Measurements from ENCODE around the gene EWSR1. TPM values are rescaled to one million over a fixed set of nuclear protein-coding genes. Genes with fewer than 3 reads are reported as not detected.
A peak's percentile ranks its signal among the peaks of the same experiment; 100 is the strongest.

EWSR1 gene
- total RNA-seq, 2 donors from 2014 or later = 109 to 175 TPM

DNA sequence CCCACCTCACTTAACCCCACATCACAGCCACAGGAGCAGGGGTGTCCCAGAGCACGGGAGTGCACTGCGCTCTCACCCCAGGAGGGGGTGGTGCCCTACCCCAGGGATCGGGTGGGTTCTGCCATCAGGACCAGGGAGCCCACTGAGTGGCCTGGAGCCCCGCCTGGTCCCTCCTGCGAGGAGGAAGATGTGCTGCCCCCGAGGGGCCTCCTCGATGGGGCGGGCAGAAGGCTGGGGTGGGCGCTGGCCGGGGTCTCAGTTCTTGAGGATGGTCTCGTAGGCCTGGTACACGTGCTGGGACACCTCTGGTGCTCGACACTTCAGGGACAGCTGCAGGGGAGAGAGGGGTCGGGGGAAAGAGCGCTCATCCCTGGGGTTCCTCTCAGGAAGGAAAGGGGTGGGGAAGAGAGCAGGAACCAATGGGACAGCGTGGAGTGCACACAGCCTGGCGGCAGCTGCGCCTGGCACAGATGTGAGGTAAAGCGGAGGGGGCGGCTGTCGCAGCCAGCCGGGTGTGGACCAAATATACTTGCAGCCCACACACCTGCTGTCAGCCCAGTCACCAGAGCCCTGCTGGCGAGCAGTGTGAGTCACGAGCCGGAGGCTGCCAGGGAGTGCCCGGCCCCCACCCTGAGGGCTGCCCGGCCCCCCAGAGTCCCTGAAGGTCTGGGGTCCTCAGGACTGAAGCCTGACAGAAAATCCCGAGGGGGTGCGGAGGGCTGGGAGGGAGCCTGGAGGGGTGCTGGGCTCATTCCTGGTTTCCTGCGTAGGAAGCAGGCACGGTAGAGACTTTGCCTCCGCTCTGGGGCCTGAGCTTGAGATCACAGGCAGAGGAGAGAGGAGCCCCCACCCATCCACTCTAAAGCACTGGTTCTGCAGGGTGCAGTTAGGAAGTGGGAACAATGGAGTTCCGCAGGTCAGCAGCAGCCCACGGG lies 60.8 kb downstream of the EWSR1 start:
- DNase-seq = peak; percentile 27
- peak in 1 of 2 donors; percentile 23 for ATAC-seq
- intact Hi-C loops (cut with DNase I) = no loop called here

DNA sequence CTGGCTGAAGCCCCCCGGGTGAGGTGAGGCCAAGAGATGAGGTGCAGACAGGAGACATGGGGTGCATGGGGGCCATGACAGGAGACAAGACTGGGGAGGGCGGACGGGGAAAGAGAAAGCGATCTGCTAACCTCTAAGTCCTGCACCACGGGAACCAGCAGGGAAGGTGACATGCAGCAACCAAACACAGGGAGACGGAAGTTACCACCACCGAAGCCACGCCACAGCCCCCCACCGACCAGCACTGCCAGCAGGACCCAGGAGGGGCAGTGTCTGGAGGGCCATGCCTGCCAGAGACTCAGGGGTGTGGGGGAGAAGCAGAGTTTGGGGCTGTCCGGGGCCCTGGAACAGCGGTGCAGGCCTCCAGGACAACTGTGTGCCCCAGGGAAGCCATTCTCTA lies 61.5 kb downstream of the EWSR1 start:
- intact Hi-C loops (cut with DNase I) = no loop called here
- DNase-seq (peak; percentile 13), ATAC-seq (no peak)

DNA sequence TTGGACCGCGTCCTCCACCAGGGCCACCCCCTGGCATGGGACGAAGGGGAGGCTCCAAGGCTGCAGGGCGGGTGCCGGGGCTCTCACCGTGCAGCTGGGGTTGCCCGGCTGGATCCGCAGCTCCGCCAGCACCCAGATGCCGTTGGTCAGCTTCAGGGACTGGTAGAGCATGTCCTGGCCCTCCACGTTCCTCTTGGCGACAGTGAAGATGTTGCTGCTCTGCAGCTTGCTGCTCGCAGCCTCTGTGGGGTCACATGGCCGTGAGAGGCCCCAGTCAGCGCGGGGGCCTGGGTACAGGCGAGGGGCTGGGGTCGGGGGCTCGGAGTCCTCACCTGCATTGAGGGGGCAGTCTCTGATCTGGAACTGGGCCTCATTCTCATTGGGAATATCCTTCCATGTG lies 62.2 kb downstream of the EWSR1 start:
- no peak for ATAC-seq
- intact Hi-C loops (cut with DNase I) = no loop called here
- no peak for DNase-seq

DNA sequence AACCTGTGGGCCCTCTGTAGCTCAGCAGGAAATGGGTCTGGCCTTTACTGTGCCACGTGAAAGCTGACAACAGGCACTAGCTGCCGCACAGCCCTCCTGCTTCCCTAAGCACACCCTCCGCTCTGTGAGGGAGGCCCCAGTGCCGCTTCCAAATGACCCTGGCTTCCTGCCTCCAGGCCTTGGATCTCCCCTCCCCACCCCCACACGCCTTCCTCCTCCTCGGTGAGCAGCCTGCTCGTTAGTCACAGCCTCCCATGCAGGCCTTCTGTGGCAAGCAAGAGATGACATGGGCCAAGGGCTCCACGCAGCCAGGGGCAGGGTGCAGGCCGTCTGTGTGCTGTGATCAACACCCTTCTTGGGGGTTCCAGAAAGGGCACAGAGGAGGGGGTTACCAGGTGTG lies 62.7 kb downstream of the EWSR1 start:
- DNase-seq (peak; percentile 71), ATAC-seq (peak; percentile 14 to 32)
- intact Hi-C loops (cut with DNase I) = no loop called here

DNA sequence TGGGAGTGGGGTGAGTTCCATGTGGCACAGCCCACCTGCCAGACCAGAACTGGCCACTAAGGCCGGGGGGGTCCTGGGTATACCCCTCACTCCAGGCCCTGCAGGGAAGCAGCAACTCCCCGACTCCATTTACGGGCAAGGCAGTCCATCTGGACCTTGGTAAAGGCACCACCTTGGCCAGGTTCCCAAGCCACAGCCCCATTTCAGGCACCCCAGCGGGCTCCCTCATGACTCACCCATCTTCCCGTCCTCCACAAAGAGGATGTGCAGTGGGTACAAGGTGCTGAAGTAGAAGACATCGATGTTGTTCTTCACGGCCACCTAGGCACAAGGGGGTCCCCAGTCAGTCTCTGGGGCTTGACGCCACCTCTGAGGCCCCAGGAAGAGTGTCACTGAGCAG lies 63.1 kb downstream of the EWSR1 start:
- DNase-seq = no peak
- ATAC-seq = no peak
- intact Hi-C loops (cut with DNase I) = no loop called here

DNA sequence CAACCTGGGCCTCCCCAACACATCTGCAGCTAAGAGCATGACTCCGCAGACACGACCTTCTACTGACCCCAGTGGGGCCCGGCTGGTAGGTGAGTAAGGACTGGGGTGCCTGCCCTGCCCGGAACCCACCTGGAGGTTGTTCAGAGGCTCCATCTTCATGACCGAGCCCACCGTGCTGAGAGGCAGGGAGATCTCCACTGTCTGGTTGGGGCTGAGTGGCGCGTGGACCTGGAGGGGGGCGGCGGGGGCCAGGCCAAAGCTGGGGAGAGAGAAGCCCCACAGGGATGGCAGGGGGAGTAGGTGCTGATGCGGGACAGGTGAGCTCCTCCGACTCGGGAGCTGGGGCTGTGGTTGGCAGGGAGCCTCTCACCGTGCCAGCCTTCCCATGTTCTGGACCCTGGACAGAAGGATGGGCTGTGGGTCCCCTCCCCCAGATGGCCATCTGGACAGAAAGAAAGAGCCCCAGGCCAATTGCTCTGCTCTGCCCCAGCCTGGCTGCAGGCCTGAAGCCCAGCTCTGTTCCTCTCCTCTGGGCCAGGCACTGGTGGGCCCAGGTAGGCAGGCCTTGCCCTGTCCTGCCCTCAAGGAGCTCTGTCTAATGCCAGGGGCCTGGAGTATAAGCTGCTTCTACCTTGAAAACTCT lies 63.7 kb downstream of the EWSR1 start:
- no peak for ATAC-seq
- intact Hi-C loops (cut with DNase I) = no loop called here
- no peak for DNase-seq

DNA sequence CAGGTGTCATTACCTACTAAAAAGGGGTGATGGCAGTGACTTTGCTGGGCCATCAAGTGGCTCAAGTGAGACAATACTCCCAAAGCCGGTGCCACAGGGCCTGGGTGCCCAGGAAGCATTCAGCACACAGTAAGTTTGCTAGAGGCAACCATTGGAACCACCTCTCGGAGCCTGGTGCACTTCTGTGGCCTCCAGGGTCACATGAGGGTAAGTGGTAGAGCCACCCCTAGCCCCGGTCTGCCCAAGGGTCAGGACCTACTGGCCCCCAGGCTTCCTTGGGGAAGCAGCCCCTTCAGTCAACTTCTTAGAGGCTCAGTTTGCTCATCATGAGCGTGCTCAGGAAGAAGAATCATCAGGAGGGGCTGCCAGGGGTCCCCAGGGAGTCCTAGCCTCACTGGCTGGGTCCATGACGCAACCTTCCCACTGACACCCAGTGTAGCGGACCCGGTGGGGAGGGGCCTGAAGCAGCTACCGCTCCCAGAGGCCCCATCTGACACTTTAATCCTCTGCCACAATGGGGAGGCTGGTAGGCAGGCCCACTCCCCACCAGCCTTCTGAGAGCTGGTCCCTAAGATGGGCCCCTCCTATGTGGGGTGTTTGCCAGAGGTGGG lies 64.9 kb downstream of the EWSR1 start:
- no peak for DNase-seq
- no peak for ATAC-seq
- intact Hi-C loops (cut with DNase I) = no loop called here

DNA sequence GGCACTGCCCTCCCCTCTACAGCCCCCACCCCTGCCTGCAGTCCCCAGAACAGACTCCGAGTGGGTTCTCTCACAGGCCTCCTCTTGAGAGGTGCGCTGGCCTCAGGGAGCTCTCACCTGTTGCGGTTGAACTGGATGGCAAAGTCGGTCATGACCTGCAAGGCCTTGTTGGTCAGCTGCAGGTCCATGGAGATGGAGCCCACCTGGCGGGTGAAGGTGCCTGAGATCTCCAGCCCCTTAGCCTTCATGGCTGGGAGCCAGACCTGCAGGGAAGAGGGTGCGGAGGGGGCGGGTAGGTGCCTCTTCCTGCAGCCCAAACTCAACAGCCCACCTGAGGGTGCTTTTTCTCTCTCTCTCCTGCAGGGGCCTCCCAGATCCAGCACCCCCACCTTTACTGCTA lies 66.1 kb downstream of the EWSR1 start:
- intact Hi-C loops (cut with DNase I) = no loop called here
- ATAC-seq (no peak), DNase-seq (no peak)

DNA sequence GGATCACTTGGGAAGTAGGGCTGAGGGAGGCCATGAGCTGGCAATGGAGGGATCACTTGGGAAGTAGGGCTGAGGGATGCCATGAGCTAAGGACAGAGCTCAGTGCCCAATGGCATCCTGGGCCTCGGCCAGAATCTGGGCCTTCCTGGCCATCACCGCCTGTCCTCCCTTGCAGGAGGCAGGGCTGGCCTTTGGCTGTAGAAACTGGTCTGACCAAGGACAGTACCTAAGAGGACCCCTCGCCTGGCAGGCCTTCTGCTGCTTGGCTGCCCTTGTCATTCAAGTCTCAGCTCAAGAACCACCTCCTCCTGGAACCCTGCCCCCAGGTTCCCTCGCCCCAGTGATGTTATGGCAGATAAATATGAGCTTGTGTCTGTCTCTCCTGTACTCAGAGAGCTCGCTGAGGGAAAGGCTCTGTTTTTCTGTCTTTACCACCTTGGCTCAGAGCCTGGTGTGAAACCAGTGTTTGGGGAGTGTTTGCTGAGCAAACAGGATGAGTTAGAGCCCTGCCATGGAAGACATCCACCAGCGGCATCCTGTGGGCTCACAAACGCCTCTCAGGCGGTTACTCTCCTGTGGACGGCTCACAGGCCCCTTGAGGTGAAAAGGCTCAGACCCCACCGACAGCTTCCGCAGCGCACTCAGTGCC lies 66.8 kb downstream of the EWSR1 start:
- DNase-seq (no peak), ATAC-seq (no peak)
- intact Hi-C loops (cut with DNase I) = no loop called here

DNA sequence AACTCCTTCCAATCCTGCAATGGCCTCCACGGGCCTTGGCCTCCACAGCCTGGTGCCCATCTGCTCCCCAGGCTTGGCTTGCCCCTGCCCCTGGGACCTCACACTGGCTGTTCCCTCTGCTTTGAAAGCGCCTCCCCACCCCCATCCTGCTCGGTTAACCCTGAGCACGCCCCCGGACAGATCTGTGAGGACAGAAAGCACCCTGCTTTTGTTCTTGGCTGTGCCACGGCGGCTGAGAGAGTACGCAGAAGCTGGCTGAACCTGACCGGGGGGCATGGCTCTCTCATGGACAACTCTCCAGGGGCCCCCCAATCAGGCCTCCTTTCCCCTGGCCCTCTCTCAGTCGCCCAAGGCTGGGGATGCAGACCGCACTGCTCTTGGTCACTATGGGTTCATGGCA lies 67.6 kb downstream of the EWSR1 start:
- intact Hi-C loops (cut with DNase I) = no loop called here
- DNase-seq (no peak), ATAC-seq (no peak)

DNA sequence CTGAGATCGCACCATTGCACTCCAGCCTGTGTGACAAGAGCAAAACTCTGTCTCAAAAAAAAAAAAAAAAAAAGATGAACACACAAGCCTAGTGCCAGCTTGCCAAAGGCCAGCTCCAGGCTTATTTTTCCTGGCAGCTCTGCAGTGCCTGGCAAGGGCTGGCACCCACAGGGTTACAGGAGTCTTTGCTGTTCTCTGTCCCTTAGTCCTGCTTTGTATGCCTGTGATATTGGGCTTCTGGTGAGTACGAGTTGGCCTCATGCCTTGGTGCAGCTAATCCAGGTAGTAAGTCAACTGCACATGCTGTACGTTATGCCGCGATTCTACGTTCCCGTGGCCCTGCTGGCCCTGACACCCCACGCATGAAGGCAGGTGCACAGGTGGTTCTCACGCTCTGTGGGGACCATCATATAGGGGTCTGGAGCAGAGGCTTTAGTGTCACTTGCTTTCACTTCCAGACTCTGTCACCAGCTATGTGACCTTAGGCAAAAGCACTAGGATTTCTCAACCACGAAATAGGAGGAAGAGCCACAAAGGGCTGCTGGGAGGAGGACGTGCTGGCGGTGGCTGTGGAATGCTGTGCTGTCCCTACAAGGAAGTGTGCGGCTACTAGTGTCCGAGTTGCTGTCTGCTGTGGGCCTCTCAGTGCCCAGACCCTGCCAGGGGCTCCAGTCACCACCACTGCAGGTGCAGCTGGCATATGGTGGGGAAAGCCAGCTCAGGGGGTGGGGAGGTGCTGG lies 68.9 kb downstream of the EWSR1 start:
- ATAC-seq = peak in 1 of 2 donors; percentile 49
- DNase-seq = no peak
- intact Hi-C loops (cut with DNase I) = no loop called here

DNA sequence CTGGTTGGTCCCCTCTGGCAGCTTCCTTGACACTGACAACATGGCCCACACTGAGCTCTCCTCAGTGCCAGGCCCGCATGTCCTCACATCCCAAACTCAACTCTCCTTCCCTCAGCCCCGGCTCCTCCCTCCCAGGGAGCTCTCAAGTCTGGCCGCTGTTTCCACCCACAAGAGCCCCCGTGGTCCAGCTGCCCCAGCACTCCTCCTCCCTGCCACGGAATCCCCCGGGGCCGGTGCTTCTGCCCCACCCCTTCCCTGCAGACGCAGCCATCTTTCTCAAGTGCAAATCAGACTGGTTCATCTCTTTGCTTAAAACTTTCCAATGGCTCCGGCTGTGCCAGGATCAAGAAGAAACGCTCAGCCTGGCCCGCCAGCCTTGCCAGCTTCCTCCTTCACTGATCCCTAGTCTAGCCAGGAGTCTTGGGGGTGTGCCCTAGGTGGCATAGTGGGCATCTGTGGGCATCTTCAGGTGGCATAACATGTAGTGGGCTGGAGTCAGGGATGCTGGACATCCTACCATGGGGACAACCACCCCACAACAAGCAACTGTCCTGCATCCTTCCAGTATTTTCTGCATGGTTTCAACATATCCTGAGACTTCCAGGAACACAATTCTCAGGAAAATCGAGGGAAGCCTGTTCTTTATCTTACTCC lies 69.7 kb downstream of the EWSR1 start:
- ATAC-seq (no peak), DNase-seq (no peak)
- intact Hi-C loops (cut with DNase I) = no loop called here

DNA sequence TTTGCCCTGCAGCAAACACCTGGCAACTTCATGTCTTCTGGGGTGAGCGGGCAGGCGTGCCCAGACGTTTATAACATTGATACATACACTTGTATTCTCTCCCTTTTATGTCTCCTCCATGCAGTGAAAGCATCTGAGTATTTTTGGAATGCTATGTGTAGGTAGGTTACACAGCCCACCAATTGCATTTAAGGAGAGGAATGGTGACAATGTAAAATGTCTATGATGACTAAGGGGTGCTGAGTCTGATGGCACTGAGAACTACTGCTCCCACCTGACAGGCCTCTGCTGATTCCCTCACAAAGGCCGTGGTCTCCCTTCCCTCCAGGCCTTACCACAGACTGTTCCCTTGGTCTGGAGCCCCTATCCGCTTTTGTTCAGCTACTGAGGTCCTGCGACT lies 70.3 kb downstream of the EWSR1 start:
- DNase-seq (no peak), ATAC-seq (no peak)
- intact Hi-C loops (cut with DNase I) = no loop called here

DNA sequence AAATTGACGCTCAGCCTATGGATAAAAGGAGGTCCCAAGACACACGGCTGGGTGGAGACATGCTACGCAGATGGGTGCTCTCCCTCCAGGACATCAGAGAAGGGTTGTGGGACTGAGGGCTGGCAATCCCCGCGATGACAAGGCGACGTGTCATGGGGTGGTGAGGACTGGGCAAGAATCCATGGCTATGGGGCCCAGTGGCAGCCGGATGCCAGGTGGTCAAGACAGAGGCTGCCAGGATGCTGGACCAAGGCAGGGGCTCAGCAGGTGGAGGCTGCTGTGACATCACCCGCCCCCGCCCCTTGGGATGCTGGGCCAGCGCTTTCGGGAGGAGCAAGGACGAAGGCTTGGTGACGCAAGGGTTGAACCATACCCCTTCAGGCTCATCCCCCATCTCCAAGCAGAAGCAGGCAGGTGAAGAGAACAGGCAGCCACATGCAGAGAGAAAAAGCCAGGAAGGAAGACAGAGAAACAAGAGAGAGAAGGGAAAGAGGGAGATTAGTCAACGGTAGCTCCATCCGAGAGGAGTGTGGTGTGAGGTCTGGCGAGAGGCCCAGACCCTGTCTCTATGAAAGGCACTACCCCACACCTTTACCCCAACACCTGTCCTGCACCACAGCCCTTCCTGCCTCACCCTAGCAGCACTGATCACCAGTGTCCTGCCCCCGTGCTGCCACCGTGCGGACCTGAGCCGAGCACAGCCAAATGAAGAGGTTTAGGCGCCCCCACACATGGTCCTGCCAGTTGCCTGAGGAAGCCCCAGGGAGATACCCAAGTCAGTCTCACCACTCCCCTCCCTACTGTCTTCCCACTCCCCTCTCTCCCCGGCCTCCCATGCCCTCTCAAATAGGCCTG lies 71.5 kb downstream of the EWSR1 start:
- DNase-seq (no peak), ATAC-seq (no peak)
- intact Hi-C loops (cut with DNase I) = no loop called here

DNA sequence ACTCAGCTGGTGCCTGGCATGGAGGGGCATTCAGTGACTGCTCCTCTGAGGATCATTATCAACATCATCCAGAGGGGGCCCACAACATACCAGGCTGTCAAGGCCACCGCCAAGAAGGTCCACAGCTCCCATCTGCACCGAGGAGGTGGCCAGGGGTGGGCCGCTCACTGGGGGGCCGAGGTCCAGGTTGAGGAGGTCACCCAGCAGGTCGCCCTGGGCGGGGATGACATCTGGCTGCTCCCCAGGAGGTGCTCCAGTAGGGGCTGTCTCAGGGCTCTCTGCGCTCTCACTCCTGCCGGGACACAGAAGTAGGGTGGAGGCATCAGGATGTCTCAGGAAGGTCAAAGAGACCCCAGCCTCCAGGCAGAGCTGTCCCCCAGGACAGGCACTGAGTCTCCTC lies 72.5 kb downstream of the EWSR1 start:
- intact Hi-C loops (cut with DNase I) = no loop called here
- ATAC-seq (no peak), DNase-seq (no peak)

DNA sequence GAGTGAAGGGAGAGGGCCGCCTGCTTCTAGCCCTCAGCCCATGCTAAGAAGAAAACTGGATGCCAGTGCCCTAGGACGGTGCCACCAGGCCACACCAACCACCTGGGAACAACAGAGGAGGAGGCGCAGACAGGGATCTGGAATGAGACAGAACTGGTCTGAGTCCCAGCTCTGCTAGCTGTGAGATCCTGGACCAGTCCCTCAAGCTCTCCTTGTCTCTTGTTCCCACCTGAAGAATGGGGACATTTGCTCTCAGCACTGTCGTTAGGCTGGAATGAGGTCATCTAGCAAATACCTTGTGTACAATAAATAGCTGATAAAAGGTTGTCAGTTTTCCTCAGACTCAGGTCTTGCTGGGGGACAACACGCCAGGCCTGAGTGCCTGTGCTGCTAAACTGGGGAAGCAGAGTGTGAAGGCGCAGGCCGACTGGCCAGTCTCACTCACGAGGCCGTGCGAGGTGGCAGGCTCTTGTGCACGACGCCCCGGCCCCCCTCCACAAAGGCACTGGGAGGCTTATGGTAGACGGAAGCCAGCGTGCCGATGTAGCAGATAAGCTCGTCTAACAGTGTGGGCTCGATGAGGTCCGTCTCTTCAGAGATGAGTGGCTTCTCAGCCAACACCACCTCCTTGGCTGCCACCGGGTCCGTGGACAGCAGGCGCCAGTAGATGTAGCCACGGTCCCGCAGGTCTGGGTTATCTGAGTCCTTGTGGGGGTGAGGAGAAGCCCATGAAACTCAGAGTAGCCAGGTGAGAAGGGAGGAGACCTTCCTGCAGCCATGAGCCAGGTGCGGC lies 73.2 kb downstream of the EWSR1 start:
- DNase-seq (no peak), ATAC-seq (peak in 1 of 2 donors; percentile 7)
- intact Hi-C loops (cut with DNase I) = no loop called here

DNA sequence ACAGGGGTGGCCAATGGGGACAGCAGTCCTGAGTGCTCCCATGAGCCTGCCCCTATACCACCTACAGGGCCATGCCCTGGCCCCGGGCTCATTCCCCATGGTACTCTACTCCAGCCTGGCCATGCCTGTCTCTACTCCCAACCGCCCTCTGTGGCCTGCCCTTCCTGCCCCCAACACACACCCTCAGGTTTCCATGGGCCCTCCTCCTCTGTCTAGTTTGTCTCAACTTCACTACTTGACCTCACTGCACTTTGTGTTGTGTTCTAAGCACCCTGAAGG lies 73.7 kb downstream of the EWSR1 start:
- intact Hi-C loops (cut with DNase I) = no loop called here
- DNase-seq (no peak), ATAC-seq (no peak)
